Skeletal muscle cell (primary cell): ENCODE results near the gene JMJD7.

Experiments
- DNase-seq: peaks from one replicate; pipeline ENCODE4 v3.0.0-alpha.2; 2010; ENCODE audit warnings: low read depth
- H3K4me3 ChIP-seq: 2 replicates; pipeline ENCODE4 v1.5.1; 2011; ENCODE audit warnings: low read depth, mild to moderate bottlenecking, control low read depth, low read length, moderate library complexity

JMJD7 gene

DNA sequence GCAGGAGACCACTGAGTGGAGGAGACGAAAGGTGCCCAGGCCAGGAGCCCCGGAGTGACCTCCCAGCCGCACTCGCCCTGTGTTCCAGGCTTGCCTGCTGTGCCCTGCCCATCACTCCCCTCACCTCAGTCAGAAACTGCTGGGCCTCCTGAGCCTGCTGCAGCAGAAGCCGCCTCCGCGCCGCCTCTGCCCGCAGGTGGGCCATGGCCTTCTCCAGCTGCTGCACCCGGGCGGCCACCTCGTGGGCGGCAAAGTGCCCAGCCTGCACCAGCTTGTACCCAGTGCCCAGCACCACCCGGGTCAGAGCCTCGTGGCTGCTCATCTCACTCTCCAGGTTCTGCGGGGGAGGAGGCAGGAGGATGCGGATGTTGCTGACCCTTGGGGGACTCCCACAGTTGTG lies 28.4 kb downstream of the JMJD7 start:
- H3K4me3 ChIP-seq: no peak overlapping the region
- DNase-seq: no peak

GRCh38 chr15:41856716-41857115 lies 28.8 kb downstream of the JMJD7 start:
- no peak for DNase-seq
- H3K4me3 ChIP-seq: no peak overlapping the region

GRCh38 chr15:41857316-41857715 lies 29.4 kb downstream of the JMJD7 start:
- no peak overlapping the region for H3K4me3 ChIP-seq
- no peak for DNase-seq

GRCh38 chr15:41858756-41859155 lies 30.9 kb downstream of the JMJD7 start:
- DNase-seq: no peak
- no peak overlapping the region for H3K4me3 ChIP-seq

- no peak for DNase-seq
Measured at GRCh38 chr15:41860049-41860828, 32.3 kb downstream of the JMJD7 start.

GRCh38 chr15:41861736-41862356 lies 34.0 kb downstream of the JMJD7 start:
- H3K4me3 ChIP-seq: no peak overlapping the region
- no peak for DNase-seq

More at GRCh38 chr15:41860049-41860828, 32.3 kb downstream of the JMJD7 start:
- no peak overlapping the region for H3K4me3 ChIP-seq

GRCh38 chr15:41862515-41863116 lies 34.7 kb downstream of the JMJD7 start:
- no peak overlapping the region for H3K4me3 ChIP-seq
- DNase-seq: no peak

- no peak for DNase-seq
- H3K4me3 ChIP-seq: no peak overlapping the region
Measured at GRCh38 chr15:41865490-41866055, 37.7 kb downstream of the JMJD7 start.

- no peak overlapping the region for H3K4me3 ChIP-seq
- DNase-seq: no peak
Measured at GRCh38 chr15:41866263-41866703, 38.4 kb downstream of the JMJD7 start.

DNA sequence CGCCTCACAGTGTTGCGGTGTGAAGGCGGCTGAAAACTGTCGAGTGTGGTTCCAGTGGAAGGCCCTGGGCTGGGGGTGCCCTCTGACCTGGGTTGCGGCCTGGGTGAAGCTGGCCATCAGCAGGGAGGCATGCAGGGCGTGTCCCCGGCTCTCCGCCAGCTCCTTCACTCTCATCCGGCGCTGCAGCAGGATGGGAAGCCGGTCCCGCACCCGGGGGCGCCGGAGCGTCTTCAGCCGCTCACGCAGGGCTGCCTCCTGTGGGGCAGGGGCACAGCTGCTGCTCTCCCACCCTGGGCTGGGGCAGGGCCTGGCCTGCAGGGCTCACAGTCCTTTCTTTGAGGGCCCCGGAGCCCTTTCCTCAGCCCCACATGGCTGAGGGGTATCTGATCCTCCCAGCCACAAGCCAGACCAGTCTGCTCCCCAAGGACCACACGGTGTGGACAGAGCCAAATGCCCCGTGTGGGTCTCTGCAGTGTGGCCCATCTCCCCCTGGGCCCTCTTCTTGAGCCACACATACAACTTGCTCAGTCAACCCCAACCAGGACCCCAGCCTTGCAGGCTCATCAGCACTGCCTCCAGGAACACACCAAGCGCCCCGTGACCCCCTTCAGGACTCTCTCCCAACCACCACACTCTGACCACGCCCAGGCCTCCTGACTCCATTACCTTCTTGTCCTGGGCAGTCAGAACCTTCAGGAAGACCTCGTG lies 39.1 kb downstream of the JMJD7 start:
- DNase-seq: no peak
- H3K4me3 ChIP-seq: no peak overlapping the region

GRCh38 chr15:41868321-41868720 lies 40.4 kb downstream of the JMJD7 start:
- no peak overlapping the region for H3K4me3 ChIP-seq
- no peak for DNase-seq

- no peak for DNase-seq
Measured at GRCh38 chr15:41869770-41870688, 42.1 kb downstream of the JMJD7 start.

GRCh38 chr15:41870689-41871081 lies 42.8 kb downstream of the JMJD7 start:
- peak; percentile 57 for DNase-seq
- no peak overlapping the region for H3K4me3 ChIP-seq

More at GRCh38 chr15:41869770-41870688, 42.1 kb downstream of the JMJD7 start:
- no peak overlapping the region for H3K4me3 ChIP-seq

- no peak overlapping the region for H3K4me3 ChIP-seq
- DNase-seq: no peak
Measured at GRCh38 chr15:41871175-41871905, 43.4 kb downstream of the JMJD7 start.

DNA sequence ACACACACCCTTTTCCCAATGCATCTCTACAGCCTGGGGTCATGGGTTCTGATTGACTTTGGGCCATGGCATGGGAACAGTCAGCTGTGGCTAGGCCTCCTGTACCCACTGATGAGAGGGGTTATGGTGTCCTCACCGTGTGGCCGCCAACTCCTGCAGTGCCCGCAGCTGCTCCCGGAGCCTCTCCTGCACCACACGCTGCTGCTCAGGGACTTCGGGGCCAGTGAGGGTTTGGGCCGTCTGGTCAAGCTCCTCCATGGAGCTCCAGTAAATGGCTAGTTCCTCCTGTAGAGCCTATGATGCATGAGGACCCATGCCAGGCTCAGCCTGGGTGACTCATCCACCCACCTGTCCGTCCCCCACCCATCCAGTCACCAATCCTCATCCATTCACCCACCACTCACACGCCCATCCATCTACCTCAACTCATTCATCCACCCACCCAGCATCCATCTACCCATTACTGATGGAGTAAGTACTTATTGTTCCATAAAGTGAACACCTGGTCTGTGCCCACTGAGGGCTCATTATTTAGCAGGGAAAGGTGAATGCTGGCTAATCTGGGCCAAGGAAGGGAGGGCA lies 44.4 kb downstream of the JMJD7 start:
- DNase-seq: no peak
- H3K4me3 ChIP-seq: no peak overlapping the region

DNA sequence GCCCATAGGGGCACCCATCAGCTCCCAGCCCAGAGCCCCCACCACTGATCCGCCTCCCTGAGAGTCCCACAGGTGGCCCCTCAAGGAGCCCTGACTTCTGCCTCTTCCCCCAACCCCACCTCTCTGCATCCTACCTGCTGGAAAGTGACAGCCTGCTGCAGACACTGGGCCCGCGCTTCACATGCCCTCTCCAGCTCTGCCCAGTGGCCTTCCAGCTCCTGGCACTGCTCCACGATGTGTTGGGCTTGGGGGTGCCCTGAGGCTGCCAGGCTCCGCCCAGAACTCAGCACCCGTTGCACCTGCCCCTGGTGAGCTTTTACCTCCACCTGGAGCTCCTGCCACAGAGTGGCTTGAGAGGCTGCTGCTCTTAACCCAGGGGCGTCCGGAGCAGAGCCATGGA lies 45.8 kb downstream of the JMJD7 start:
- no peak for DNase-seq
- H3K4me3 ChIP-seq: no peak overlapping the region

GRCh38 chr15:41874736-41875135 lies 46.8 kb downstream of the JMJD7 start:
- DNase-seq: no peak
- H3K4me3 ChIP-seq: no peak overlapping the region

- DNase-seq: no peak
Measured at GRCh38 chr15:41876007-41876406, 48.1 kb downstream of the JMJD7 start.

More at GRCh38 chr15:41876007-41876406, 48.1 kb downstream of the JMJD7 start:
- no peak overlapping the region for H3K4me3 ChIP-seq
